HepG2 (cell line): Measurements from ENCODE around the gene PAFAH1B1. TPM values are rescaled to one million over a fixed set of nuclear protein-coding genes. Genes with fewer than 3 reads are reported as not detected.
A peak's percentile ranks its signal among the peaks of the same experiment; 100 is the strongest.

ENCODE experiments used
- GPN1 ChIP-seq: sonication (generic); formaldehyde crosslinking; IDR thresholded peaks from 2 replicates; pipeline ENCODE4 v1.5.1; 2020; ENCODE audit warnings: missing genetic modification reagents, borderline replicate concordance
- HNF4A ChIP-seq: sonication (generic); formaldehyde crosslinking; IDR thresholded peaks from 2 replicates; pipeline ENCODE4 v1.4.0; 2020; ENCODE audit warnings: missing genetic modification reagents
- MAZ ChIP-seq, 2 experiments: sonication (generic) in 1 of 2; formaldehyde crosslinking in 1 of 2; IDR thresholded peaks; 2 replicates each; pipeline versions ENCODE4 v1.5.0 to v1.6.1; 2012 to 2020; ENCODE audit warnings: low read depth in 2 of 2, mild to moderate bottlenecking in 2 of 2, borderline replicate concordance in 1 of 2, improper control_type of control experiment in 1 of 2, low read length in 1 of 2, missing genetic modification reagents in 1 of 2, moderate library complexity in 1 of 2
- MEIS1 ChIP-seq: sonication (generic); formaldehyde crosslinking; IDR thresholded peaks from 2 replicates; pipeline ENCODE4 v1.9.0; 2021; ENCODE audit warnings: mild to moderate bottlenecking, missing genetic modification reagents, moderate library complexity, borderline replicate concordance
- PRDM15 ChIP-seq: sonication (generic); formaldehyde crosslinking; IDR thresholded peaks from 2 replicates; pipeline ENCODE4 v1.4.0; 2020; ENCODE audit warnings: missing genetic modification reagents
- REPIN1 ChIP-seq: sonication (generic); formaldehyde crosslinking; IDR thresholded peaks from 2 replicates; pipeline ENCODE4 v1.8.0; 2022; ENCODE audit warnings: missing genetic modification reagents, low read depth, mild to moderate bottlenecking, borderline replicate concordance
- RFXAP ChIP-seq: sonication (generic); formaldehyde crosslinking; IDR thresholded peaks from 2 replicates; pipeline ENCODE4 v1.4.0; 2020; ENCODE audit warnings: missing genetic modification reagents, borderline replicate concordance
- TARDBP ChIP-seq: sonication (generic); formaldehyde crosslinking; IDR thresholded peaks from 2 replicates; pipeline ENCODE4 v1.8.0; 2022; ENCODE audit warnings: mild to moderate bottlenecking, missing genetic modification reagents
- YY1 ChIP-seq: IDR thresholded peaks from 2 replicates; pipeline ENCODE4 v1.6.1; 2011; ENCODE audit warnings: low read length, low read depth, moderate library complexity, mild to moderate bottlenecking; ENCODE audit not compliant: insufficient read depth, insufficient replicate concordance
- ZBED4 ChIP-seq: sonication (generic); formaldehyde crosslinking; IDR thresholded peaks from 2 replicates; pipeline ENCODE4 v1.4.0; 2020; ENCODE audit warnings: missing genetic modification reagents, borderline replicate concordance
- ZIK1 ChIP-seq: sonication (generic); formaldehyde crosslinking; IDR thresholded peaks from 2 replicates; pipeline ENCODE4 v1.5.0; 2020; ENCODE audit warnings: mild to moderate bottlenecking, low read depth, missing genetic modification reagents, borderline replicate concordance
- ZNF337 ChIP-seq: sonication (generic); formaldehyde crosslinking; IDR thresholded peaks from 2 replicates; pipeline ENCODE4 v1.5.1; 2020; ENCODE audit warnings: missing genetic modification reagents, low read depth, mild to moderate bottlenecking, borderline replicate concordance
- polyA plus RNA-seq, 8 experiments: library from polyadenylated mRNA; depleted of rRNA in 3 of 8; stranded (reverse) in 7 of 8; unstranded in 1 of 8; fragments of >200 nt; fragmentation: Illumina TruSeq in 4 of 8; extraction: Trizol in 4 of 8; gene quantifications; 2 replicates each; pipeline versions ENCODE4 v1.2.1 to v1.2.3, GENCODE V29; 2011 to 2016; ENCODE audit warnings: low read depth in 4 of 8, missing spikeins in 1 of 8, mixed read lengths in 1 of 8; ENCODE audit not compliant: insufficient read depth in 1 of 8
- total RNA-seq, 5 experiments: library from RNA; depleted of rRNA; stranded (reverse); fragments of >200 nt; fragmentation: Illumina TruSeq; extraction: Trizol; gene quantifications; 2 replicates each; pipeline ENCODE4 v1.2.3, GENCODE V29; 2016; ENCODE audit warnings: low read depth in 1 of 5
- TF ChIP-seq, protein P1 (sequence below): sonication (generic); formaldehyde crosslinking; IDR thresholded peaks from 2 replicates; pipeline ENCODE4 v1.4.0; 2020; ENCODE audit warnings: mild to moderate bottlenecking, missing genetic modification reagents
- TF ChIP-seq, protein P2 (sequence below): sonication (generic); formaldehyde crosslinking; conservative IDR thresholded peaks from 2 replicates; pipeline ENCODE4 v1.4.0; 2020; ENCODE audit warnings: missing genetic modification reagents

Gene PAFAH1B1
- total and polyA plus RNA-seq, 2 of the 13 experiments (the other 11 are each of a cell fraction or from before 2014, with no cell fraction given), result 46.0 to 64.9 TPM

DNA sequence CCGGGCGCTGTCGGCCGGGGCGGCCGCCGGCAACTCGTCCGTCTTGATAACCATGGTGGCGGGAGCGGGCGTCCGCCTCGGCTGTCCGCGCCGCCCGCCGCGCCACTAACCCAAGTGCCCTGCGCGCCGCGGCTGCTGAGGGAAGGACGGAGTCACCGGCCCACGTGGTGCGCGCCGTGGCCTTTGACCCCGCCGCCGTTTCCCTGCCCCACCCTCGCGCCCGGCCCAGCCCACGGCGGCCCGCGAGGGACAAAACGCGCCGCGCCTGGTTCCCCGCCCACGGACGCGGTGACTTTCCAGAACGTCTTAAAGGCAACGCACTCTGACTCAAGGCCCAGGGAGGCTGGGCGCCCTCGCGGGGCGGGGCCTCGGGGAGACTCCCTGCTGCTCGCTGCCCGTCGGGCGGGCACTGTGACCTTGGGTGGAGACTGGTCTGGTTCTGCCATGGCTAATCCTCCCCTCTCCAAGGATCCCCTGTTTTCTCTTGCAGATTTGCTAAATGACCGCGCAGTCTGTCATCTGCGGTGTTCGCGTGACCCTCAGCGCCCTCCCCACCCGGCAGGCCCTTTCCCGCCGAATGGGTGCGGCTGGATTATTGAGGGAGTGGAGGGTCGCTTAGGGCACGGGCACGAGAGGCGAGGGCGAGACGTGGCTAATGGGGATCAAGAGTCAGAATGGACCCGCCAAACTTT lies 118.3 kb downstream of the PAFAH1B1 start, which contains the start of gene CLUH (continued):
- TF ChIP-seq PRDM15 (CRISPR knock-in tag) (no peak), TARDBP (CRISPR knock-in tag) (peak; percentile 94), RFXAP (CRISPR knock-in tag) (peak; percentile 87; the same call in 1 of the 2 replicates), MAZ (IDR thresholded peaks at IDR 0.05; ENCODE audit: borderline replicate concordance, low read depth, low read length) (peak; percentile 73; the same call in 1 of the 2 replicates), MAZ (CRISPR knock-in tag; IDR thresholded peaks at IDR 0.05; ENCODE audit: low read depth) (peak; percentile 78; the same call in 1 of the 2 replicates), ZNF337 (CRISPR knock-in tag) (no peak), GPN1 (CRISPR knock-in tag) (peak; percentile 74; the same call in 1 of the 2 replicates), ZIK1 (CRISPR knock-in tag) (no peak; the same call in 1 of the 2 replicates), MEIS1 (CRISPR knock-in tag) (peak; percentile 69; the same call in 1 of the 2 replicates), HNF4A (CRISPR knock-in tag) (peak; percentile 70), ZBED4 (CRISPR knock-in tag) (peak; percentile 64; the same call in 1 of the 2 replicates), YY1 (peak; percentile 69), REPIN1 (CRISPR knock-in tag) (peak; percentile 76)
- TF ChIP-seq, protein P1, sequence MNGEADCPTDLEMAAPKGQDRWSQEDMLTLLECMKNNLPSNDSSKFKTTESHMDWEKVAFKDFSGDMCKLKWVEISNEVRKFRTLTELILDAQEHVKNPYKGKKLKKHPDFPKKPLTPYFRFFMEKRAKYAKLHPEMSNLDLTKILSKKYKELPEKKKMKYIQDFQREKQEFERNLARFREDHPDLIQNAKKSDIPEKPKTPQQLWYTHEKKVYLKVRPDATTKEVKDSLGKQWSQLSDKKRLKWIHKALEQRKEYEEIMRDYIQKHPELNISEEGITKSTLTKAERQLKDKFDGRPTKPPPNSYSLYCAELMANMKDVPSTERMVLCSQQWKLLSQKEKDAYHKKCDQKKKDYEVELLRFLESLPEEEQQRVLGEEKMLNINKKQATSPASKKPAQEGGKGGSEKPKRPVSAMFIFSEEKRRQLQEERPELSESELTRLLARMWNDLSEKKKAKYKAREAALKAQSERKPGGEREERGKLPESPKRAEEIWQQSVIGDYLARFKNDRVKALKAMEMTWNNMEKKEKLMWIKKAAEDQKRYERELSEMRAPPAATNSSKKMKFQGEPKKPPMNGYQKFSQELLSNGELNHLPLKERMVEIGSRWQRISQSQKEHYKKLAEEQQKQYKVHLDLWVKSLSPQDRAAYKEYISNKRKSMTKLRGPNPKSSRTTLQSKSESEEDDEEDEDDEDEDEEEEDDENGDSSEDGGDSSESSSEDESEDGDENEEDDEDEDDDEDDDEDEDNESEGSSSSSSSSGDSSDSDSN (CRISPR knock-in tag), result peak; percentile 41; the same call in 1 of the 2 replicates
- TF ChIP-seq, protein P2, sequence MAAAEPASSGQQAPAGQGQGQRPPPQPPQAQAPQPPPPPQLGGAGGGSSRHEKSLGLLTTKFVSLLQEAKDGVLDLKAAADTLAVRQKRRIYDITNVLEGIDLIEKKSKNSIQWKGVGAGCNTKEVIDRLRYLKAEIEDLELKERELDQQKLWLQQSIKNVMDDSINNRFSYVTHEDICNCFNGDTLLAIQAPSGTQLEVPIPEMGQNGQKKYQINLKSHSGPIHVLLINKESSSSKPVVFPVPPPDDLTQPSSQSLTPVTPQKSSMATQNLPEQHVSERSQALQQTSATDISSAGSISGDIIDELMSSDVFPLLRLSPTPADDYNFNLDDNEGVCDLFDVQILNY (CRISPR knock-in tag), result peak; percentile 53; the same call in 1 of the 2 replicates
